NCI-H2081 treated with DMSO at 0.1 percent for 48 hours (cell line): ENCODE results near the gene NDE1.
"Not testable (repeated sequence)": the region's sequence is repeated elsewhere in the genome, so short reads cannot be mapped to it uniquely, and the experiment has no call there.

ENCODE experiments used
- DNase-seq: peaks from one replicate; lab custom pipeline; 2025; lab: John Stamatoyannopoulos, UW

Gene NDE1

GRCh38 chr16:15621456-15621855 lies 28.6 kb upstream of the NDE1 start:
- no peak for DNase-seq

- DNase-seq: no peak
These were observed 28.2 kb upstream of the NDE1 start for GRCh38 chr16:15621889-15622288.

- no peak for DNase-seq
These were observed 18.2 kb upstream of the NDE1 start for GRCh38 chr16:15631730-15632409.

GRCh38 chr16:15635926-15636325 lies 14.1 kb upstream of the NDE1 start:
- no peak for DNase-seq

GRCh38 chr16:15636392-15636873 lies 13.6 kb upstream of the NDE1 start:
- no peak for DNase-seq

GRCh38 chr16:15639061-15639568 lies 10.9 kb upstream of the NDE1 start:
- DNase-seq: no peak

GRCh38 chr16:15640966-15641365 lies 9.1 kb upstream of the NDE1 start:
- DNase-seq: no peak

- DNase-seq: no peak
These were observed 8.1 kb upstream of the NDE1 start for GRCh38 chr16:15641753-15642556.

GRCh38 chr16:15642557-15643047 lies 7.4 kb upstream of the NDE1 start:
- no peak for DNase-seq

GRCh38 chr16:15643048-15643945 lies 6.7 kb upstream of the NDE1 start, which contains the start of gene MARF1:
Gene MARF1 (minus strand): TSS chr16:15643154. CDS start chr16:15639233, 3,921 bp downstream.
- peak; percentile 40 for DNase-seq

- DNase-seq: no peak
These were observed 6.1 kb upstream of the NDE1 start for GRCh38 chr16:15643946-15644250.

- peak; percentile 49 for DNase-seq
These were observed 5.6 kb upstream of the NDE1 start for GRCh38 chr16:15644267-15644961.

GRCh38 chr16:15644962-15645465 lies 5.0 kb upstream of the NDE1 start:
- DNase-seq: not testable (repeated sequence)

GRCh38 chr16:15646557-15647293 lies 3.3 kb upstream of the NDE1 start:
- DNase-seq: not testable (repeated sequence)

GRCh38 chr16:15647294-15648014 lies 2.6 kb upstream of the NDE1 start:
- no peak for DNase-seq

- no peak for DNase-seq
These were observed 1.8 kb upstream of the NDE1 start for GRCh38 chr16:15648135-15648730.

GRCh38 chr16:15649311-15649710 lies 734 bp upstream of the NDE1 start:
- not testable (repeated sequence) for DNase-seq

- DNase-seq: no peak
These were observed 372 bp upstream of the NDE1 start for GRCh38 chr16:15649727-15650018.

- no peak for DNase-seq
These were observed 690 bp downstream of the NDE1 start for GRCh38 chr16:15650698-15651171.
